HepG2 (cell line): ENCODE measurements around the gene RNH1. TPM values are rescaled to one million over a fixed set of nuclear protein-coding genes. Genes with fewer than 3 reads are reported as not detected.
A peak's percentile ranks its signal among the peaks of the same experiment; 100 is the strongest.

Experiments used
- ASH2L ChIP-seq: fragments of 300-600, 200-600 bp; sonication (generic); IDR thresholded peaks from 2 replicates; pipeline ENCODE4 v1.7.0; 2017; ENCODE audit warnings: low read depth, mild to moderate bottlenecking, moderate library complexity, mixed read lengths, low read length; ENCODE audit not compliant: insufficient read length
- ATF1 ChIP-seq: IDR thresholded peaks from 2 replicates; pipeline ENCODE4 v1.6.1; 2016; ENCODE audit warnings: mild to moderate bottlenecking, control low read depth
- BCL6 ChIP-seq: IDR thresholded peaks from 2 replicates; pipeline ENCODE4 v1.6.1; 2016; ENCODE audit warnings: missing genetic modification reagents, missing compliant biosample characterization
- CEBPB ChIP-seq: IDR thresholded peaks from 2 replicates; pipeline ENCODE4 v1.6.1; 2011; ENCODE audit warnings: low read depth, low read length, improper control_type of control experiment, borderline replicate concordance
- CHD2 ChIP-seq: IDR thresholded peaks from 2 replicates; pipeline ENCODE4 v1.6.1; 2011; ENCODE audit warnings: low read depth, low read length, improper control_type of control experiment
- CHD4 ChIP-seq: fragments of 200-600 bp; sonication (generic); IDR thresholded peaks from 2 replicates; pipeline ENCODE4 v1.7.0; 2017; ENCODE audit warnings: mild to moderate bottlenecking, low read length, borderline replicate concordance
- PAWR ChIP-seq: sonication (generic); formaldehyde crosslinking; IDR thresholded peaks from 2 replicates; pipeline ENCODE4 v1.4.0; 2020; ENCODE audit warnings: missing genetic modification reagents, mild to moderate bottlenecking, borderline replicate concordance
- RAD21 ChIP-seq: fragments of 450-650 bp; formaldehyde crosslinking; IDR thresholded peaks from 2 replicates; pipeline ENCODE4 v1.5.0; 2020; ENCODE audit warnings: mild to moderate bottlenecking
- RBAK ChIP-seq: sonication (generic); formaldehyde crosslinking; IDR thresholded peaks from 2 replicates; pipeline ENCODE4 v1.5.1; 2020; ENCODE audit warnings: mild to moderate bottlenecking, missing genetic modification reagents
- SMARCE1 ChIP-seq: fragments of 450-650 bp; IDR thresholded peaks from 2 replicates; pipeline ENCODE4 v1.6.1; 2017; ENCODE audit warnings: borderline replicate concordance
- ZNF333 ChIP-seq: sonication (generic); formaldehyde crosslinking; IDR thresholded peaks from 2 replicates; pipeline ENCODE4 v1.4.0; 2020; ENCODE audit warnings: mild to moderate bottlenecking, missing genetic modification reagents, borderline replicate concordance
- ZNF501 ChIP-seq: sonication (generic); formaldehyde crosslinking; IDR thresholded peaks from 2 replicates; pipeline ENCODE4 v1.5.1; 2020; ENCODE audit warnings: mild to moderate bottlenecking, moderate library complexity, missing genetic modification reagents
- ZNF552 ChIP-seq: sonication (generic); formaldehyde crosslinking; IDR thresholded peaks from 2 replicates; pipeline ENCODE4 v1.9.0; 2022; ENCODE audit warnings: missing genetic modification reagents, mild to moderate bottlenecking, borderline replicate concordance
- ZSCAN12 ChIP-seq: sonication (generic); formaldehyde crosslinking; IDR thresholded peaks from 2 replicates; pipeline ENCODE4 v1.9.0; 2021; ENCODE audit warnings: mild to moderate bottlenecking, missing genetic modification reagents
- ZSCAN20 ChIP-seq: sonication (generic); formaldehyde crosslinking; IDR thresholded peaks from 2 replicates; pipeline ENCODE4 v1.4.0; 2020; ENCODE audit warnings: missing genetic modification reagents, mild to moderate bottlenecking, borderline replicate concordance
- polyA plus RNA-seq, 8 experiments: library from polyadenylated mRNA; depleted of rRNA in 3 of 8; stranded (reverse) in 7 of 8; unstranded in 1 of 8; fragments of >200 nt; fragmentation: Illumina TruSeq in 4 of 8; extraction: Trizol in 4 of 8; gene quantifications; 2 replicates each; pipeline versions ENCODE4 v1.2.1 to v1.2.3, GENCODE V29; 2011 to 2016; ENCODE audit warnings: low read depth in 4 of 8, missing spikeins in 1 of 8, mixed read lengths in 1 of 8; ENCODE audit not compliant: insufficient read depth in 1 of 8
- total RNA-seq, 5 experiments: library from RNA; depleted of rRNA; stranded (reverse); fragments of >200 nt; fragmentation: Illumina TruSeq; extraction: Trizol; gene quantifications; 2 replicates each; pipeline ENCODE4 v1.2.3, GENCODE V29; 2016; ENCODE audit warnings: low read depth in 1 of 5
- TF ChIP-seq, protein P1 (sequence below): sonication (generic); formaldehyde crosslinking; IDR thresholded peaks from 2 replicates; pipeline ENCODE4 v1.5.0; 2020; ENCODE audit warnings: missing genetic modification reagents
- TF ChIP-seq, protein P2 (sequence below): sonication (generic); formaldehyde crosslinking; IDR thresholded peaks from 2 replicates; pipeline ENCODE4 v1.4.0; 2020; ENCODE audit warnings: missing genetic modification reagents
- TF ChIP-seq, protein P3 (sequence below): sonication (generic); formaldehyde crosslinking; IDR thresholded peaks from 2 replicates; pipeline ENCODE4 v1.8.1; 2022; ENCODE audit warnings: low read depth, mild to moderate bottlenecking, missing genetic modification reagents
- TF ChIP-seq, protein P4 (sequence below): IDR thresholded peaks from 2 replicates; pipeline ENCODE4 v1.6.1; 2016
- TF ChIP-seq, protein P5 (sequence below): sonication (generic); formaldehyde crosslinking; IDR thresholded peaks from 2 replicates; pipeline ENCODE4 v1.4.0; 2020; ENCODE audit warnings: missing genetic modification reagents

The RNH1 gene
- total and polyA plus RNA-seq, 2 of the 13 experiments (the other 11 are each of a cell fraction or from before 2014, with no cell fraction given): 36.0 to 74.1 TPM

DNA sequence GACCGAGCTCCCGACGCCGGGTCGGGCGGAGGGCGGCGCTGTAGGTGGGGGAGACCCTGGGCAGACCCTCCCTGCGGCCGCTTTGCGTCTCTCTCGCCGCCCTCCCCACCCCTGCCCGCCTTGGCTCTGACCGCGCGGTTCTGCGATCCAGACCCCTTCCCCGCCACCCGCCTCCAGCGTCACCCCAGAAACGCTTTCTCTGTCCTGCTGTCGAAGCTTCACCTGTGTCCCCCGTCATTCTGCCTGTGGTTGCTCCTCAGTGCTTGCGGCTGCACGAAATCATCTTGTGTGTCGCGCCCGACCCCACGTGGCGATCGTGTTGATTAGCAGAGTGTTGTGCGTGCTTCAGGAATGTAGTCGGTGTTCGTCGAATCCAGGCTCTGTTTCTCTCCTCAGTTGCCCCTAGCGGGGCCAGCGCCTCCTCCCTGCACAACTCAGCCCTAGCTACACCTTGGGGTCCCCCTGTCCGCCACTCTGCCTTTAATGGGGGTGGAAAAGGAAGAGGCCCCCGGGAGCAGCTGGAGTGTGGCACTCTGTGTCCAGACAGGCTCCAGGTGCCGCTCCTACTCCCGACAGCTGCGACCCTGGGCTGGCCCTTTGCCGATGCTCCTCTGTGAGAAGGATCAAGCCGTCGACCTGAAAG is 56.1 kb downstream of the RNH1 start (continued):
- TF ChIP-seq, protein P1, sequence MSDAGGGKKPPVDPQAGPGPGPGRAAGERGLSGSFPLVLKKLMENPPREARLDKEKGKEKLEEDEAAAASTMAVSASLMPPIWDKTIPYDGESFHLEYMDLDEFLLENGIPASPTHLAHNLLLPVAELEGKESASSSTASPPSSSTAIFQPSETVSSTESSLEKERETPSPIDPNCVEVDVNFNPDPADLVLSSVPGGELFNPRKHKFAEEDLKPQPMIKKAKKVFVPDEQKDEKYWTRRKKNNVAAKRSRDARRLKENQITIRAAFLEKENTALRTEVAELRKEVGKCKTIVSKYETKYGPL (CRISPR knock-in tag): no peak
- TF ChIP-seq PAWR: no peak
- TF ChIP-seq, protein P2, sequence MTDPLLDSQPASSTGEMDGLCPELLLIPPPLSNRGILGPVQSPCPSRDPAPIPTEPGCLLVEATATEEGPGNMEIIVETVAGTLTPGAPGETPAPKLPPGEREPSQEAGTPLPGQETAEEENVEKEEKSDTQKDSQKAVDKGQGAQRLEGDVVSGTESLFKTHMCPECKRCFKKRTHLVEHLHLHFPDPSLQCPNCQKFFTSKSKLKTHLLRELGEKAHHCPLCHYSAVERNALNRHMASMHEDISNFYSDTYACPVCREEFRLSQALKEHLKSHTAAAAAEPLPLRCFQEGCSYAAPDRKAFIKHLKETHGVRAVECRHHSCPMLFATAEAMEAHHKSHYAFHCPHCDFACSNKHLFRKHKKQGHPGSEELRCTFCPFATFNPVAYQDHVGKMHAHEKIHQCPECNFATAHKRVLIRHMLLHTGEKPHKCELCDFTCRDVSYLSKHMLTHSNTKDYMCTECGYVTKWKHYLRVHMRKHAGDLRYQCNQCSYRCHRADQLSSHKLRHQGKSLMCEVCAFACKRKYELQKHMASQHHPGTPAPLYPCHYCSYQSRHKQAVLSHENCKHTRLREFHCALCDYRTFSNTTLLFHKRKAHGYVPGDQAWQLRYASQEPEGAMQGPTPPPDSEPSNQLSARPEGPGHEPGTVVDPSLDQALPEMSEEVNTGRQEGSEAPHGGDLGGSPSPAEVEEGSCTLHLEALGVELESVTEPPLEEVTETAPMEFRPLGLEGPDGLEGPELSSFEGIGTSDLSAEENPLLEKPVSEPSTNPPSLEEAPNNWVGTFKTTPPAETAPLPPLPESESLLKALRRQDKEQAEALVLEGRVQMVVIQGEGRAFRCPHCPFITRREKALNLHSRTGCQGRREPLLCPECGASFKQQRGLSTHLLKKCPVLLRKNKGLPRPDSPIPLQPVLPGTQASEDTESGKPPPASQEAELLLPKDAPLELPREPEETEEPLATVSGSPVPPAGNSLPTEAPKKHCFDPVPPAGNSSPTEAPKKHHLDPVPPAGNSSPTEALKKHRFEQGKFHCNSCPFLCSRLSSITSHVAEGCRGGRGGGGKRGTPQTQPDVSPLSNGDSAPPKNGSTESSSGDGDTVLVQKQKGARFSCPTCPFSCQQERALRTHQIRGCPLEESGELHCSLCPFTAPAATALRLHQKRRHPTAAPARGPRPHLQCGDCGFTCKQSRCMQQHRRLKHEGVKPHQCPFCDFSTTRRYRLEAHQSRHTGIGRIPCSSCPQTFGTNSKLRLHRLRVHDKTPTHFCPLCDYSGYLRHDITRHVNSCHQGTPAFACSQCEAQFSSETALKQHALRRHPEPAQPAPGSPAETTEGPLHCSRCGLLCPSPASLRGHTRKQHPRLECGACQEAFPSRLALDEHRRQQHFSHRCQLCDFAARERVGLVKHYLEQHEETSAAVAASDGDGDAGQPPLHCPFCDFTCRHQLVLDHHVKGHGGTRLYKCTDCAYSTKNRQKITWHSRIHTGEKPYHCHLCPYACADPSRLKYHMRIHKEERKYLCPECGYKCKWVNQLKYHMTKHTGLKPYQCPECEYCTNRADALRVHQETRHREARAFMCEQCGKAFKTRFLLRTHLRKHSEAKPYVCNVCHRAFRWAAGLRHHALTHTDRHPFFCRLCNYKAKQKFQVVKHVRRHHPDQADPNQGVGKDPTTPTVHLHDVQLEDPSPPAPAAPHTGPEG: peak; percentile 33; the same call in 1 of the 2 replicates
- no peak for TF ChIP-seq CHD4
- TF ChIP-seq ZNF333 (CRISPR knock-in tag): no peak
- no peak for TF ChIP-seq ZNF552 (CRISPR knock-in tag)
- TF ChIP-seq RBAK (CRISPR knock-in tag): no peak
- no peak for TF ChIP-seq CEBPB
- no peak for TF ChIP-seq ZNF501 (CRISPR knock-in tag)
- TF ChIP-seq ATF1 (CRISPR knock-in tag): no peak
- no peak for TF ChIP-seq ASH2L
- TF ChIP-seq SMARCE1: no peak
- TF ChIP-seq, protein P3, sequence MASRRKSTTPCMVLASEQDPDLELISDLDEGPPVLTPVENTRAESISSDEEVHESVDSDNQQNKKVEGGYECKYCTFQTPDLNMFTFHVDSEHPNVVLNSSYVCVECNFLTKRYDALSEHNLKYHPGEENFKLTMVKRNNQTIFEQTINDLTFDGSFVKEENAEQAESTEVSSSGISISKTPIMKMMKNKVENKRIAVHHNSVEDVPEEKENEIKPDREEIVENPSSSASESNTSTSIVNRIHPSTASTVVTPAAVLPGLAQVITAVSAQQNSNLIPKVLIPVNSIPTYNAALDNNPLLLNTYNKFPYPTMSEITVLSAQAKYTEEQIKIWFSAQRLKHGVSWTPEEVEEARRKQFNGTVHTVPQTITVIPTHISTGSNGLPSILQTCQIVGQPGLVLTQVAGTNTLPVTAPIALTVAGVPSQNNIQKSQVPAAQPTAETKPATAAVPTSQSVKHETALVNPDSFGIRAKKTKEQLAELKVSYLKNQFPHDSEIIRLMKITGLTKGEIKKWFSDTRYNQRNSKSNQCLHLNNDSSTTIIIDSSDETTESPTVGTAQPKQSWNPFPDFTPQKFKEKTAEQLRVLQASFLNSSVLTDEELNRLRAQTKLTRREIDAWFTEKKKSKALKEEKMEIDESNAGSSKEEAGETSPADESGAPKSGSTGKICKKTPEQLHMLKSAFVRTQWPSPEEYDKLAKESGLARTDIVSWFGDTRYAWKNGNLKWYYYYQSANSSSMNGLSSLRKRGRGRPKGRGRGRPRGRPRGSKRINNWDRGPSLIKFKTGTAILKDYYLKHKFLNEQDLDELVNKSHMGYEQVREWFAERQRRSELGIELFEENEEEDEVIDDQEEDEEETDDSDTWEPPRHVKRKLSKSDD (CRISPR knock-in tag): peak; percentile 34; the same call in 1 of the 2 replicates
- peak; percentile 20; the same call in 1 of the 2 replicates for TF ChIP-seq BCL6 (CRISPR knock-in tag)
- TF ChIP-seq, protein P4, sequence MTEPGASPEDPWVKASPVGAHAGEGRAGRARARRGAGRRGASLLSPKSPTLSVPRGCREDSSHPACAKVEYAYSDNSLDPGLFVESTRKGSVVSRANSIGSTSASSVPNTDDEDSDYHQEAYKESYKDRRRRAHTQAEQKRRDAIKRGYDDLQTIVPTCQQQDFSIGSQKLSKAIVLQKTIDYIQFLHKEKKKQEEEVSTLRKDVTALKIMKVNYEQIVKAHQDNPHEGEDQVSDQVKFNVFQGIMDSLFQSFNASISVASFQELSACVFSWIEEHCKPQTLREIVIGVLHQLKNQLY (CRISPR knock-in tag): no peak
- TF ChIP-seq RAD21 (CRISPR knock-in tag): peak; percentile 11; the same call in 1 of the 2 replicates
- TF ChIP-seq, protein P5, sequence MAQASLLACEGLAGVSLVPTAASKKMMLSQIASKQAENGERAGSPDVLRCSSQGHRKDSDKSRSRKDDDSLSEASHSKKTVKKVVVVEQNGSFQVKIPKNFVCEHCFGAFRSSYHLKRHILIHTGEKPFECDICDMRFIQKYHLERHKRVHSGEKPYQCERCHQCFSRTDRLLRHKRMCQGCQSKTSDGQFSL: no peak
- no peak for TF ChIP-seq CHD2
- TF ChIP-seq ZSCAN12 (CRISPR knock-in tag): no peak
- no peak for TF ChIP-seq ZSCAN20
